Measurements from ENCODE around the gene TUBA1A.
"Not testable (repeated sequence)": the region's sequence is repeated elsewhere in the genome, so short reads cannot be mapped to it uniquely, and the experiment has no call there.

TUBA1A gene

DNA sequence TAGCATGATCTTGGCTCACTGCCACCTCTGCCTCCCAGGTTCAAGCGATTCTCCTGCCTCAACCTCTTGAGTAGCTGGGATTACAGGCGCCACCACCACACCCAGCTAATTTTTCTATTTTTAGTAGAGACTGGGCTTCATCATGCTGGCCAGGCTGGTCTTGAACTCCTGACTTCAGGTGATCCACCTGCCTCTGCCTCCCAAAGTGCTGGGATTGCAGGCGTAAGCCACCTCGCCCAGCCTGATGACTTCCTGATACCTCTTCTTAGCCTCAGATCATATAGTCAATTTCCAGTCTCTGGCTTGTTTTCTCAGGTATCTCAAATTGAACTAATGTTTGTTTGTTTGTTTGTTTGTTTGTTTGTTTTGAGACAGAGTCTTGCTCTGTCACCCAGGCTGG is 4.9 kb upstream of the TUBA1A start:
- not testable (repeated sequence) for H2BK5ac ChIP-seq (ENCODE audit: low read length); H3K9ac ChIP-seq (ENCODE audit: low read depth, low read length, poor library complexity); H3K18ac ChIP-seq (ENCODE audit: low read length); H4K91ac ChIP-seq (ENCODE audit: low read depth, low read length, poor library complexity); H3K4me3 ChIP-seq (ENCODE audit: low read length in 2 of 2); H3K4ac ChIP-seq (ENCODE audit: low read length); H3K23ac ChIP-seq (ENCODE audit: low read depth, low read length, poor library complexity); H3K79me1 ChIP-seq (ENCODE audit: low read depth, low read length); H3K27ac ChIP-seq (replicated peaks; ENCODE audit: low read length); H2BK15ac ChIP-seq (ENCODE audit: low read length); H3K36me3 ChIP-seq (replicated peaks in 1 of 2; ENCODE audit: control insufficient read depth in 2 of 2, insufficient read depth in 2 of 2, low read length in 2 of 2); H3K14ac ChIP-seq (ENCODE audit: low read length); H4K8ac ChIP-seq (ENCODE audit: low read depth, low read length); H2AFZ ChIP-seq (ENCODE audit: low read length); H3K9me3 ChIP-seq (replicated peaks in 1 of 2; ENCODE audit: control insufficient read depth in 2 of 2, insufficient read depth in 1 of 2, low read depth in 1 of 2, low read length in 2 of 2); DNase-seq (ENCODE audit: low spot score); H3K27me3 ChIP-seq (ENCODE audit: control insufficient read depth in 3 of 3, insufficient read depth in 3 of 3, low read depth in 1 of 3, low read length in 3 of 3); H2BK120ac ChIP-seq (ENCODE audit: low read depth, low read length); H2BK12ac ChIP-seq (ENCODE audit: low read length); H2AK5ac ChIP-seq (ENCODE audit: low read depth, low read length); H3K4me2 ChIP-seq (ENCODE audit: insufficient read depth, low read length, poor library complexity, severe bottlenecking)
- no CpG with 5 or more reads among the region's 4 CpGs for WGBS, 2 donors (ENCODE audit: extremely low coverage in 2 of 2, insufficient read length in 2 of 2, insufficient replicate concordance in 1 of 2)
- peaks cover 6 to 40% of the 10 kb centered on the region in 2 donors for H3K4me1 ChIP-seq (ENCODE audit: control insufficient read depth in 2 of 2, insufficient read depth in 1 of 2, low read depth in 1 of 2, low read length in 2 of 2)

DNA sequence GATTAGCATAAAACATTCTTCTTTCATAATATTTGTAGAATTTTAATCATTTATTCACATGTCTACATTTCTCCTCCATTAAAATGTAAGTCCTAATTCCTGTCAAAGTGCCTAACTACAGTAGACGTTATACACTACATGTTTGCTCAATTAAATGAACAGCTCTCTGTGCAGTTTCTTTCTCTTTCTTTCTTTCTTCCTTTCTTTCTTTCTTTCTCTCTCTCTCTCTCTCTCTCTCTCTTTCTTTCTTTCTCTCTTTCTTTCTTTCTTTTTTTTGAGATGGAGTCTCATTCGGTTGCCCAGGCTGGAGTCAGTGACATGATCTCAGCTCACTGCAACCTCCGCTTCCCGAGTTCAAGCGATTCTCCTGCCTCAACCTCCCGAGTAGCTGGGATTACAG is 2.6 kb upstream of the TUBA1A start:
- H3K27me3 ChIP-seq (ENCODE audit: control insufficient read depth in 3 of 3, insufficient read depth in 3 of 3, low read depth in 1 of 3, low read length in 3 of 3); DNase-seq (ENCODE audit: low spot score); H3K14ac ChIP-seq (ENCODE audit: low read length); H3K4me3 ChIP-seq (ENCODE audit: low read length in 2 of 2); H2AK5ac ChIP-seq (ENCODE audit: low read depth, low read length); H4K8ac ChIP-seq (ENCODE audit: low read depth, low read length); H3K27ac ChIP-seq (replicated peaks; ENCODE audit: low read length); H4K91ac ChIP-seq (ENCODE audit: low read depth, low read length, poor library complexity); H3K9ac ChIP-seq (ENCODE audit: low read depth, low read length, poor library complexity); H3K9me3 ChIP-seq (replicated peaks in 1 of 2; ENCODE audit: control insufficient read depth in 2 of 2, insufficient read depth in 1 of 2, low read depth in 1 of 2, low read length in 2 of 2); H2BK5ac ChIP-seq (ENCODE audit: low read length); H2AFZ ChIP-seq (ENCODE audit: low read length); H3K23ac ChIP-seq (ENCODE audit: low read depth, low read length, poor library complexity); H3K18ac ChIP-seq (ENCODE audit: low read length); H3K4me2 ChIP-seq (ENCODE audit: insufficient read depth, low read length, poor library complexity, severe bottlenecking); H2BK12ac ChIP-seq (ENCODE audit: low read length); H2BK15ac ChIP-seq (ENCODE audit: low read length); H3K4ac ChIP-seq (ENCODE audit: low read length); H2BK120ac ChIP-seq (ENCODE audit: low read depth, low read length); H3K79me1 ChIP-seq (ENCODE audit: low read depth, low read length): not testable (repeated sequence)
- WGBS, 2 donors (ENCODE audit: extremely low coverage in 2 of 2, insufficient read length in 2 of 2, insufficient replicate concordance in 1 of 2), result no CpG with 5 or more reads among the region's 6 CpGs
- H3K4me1 ChIP-seq (ENCODE audit: control insufficient read depth in 2 of 2, insufficient read depth in 1 of 2, low read depth in 1 of 2, low read length in 2 of 2), result peaks cover 3 to 26% of the 10 kb centered on the region in 2 donors
- peaks cover 3 to 12% of the 10 kb centered on the region in 2 donors for H3K36me3 ChIP-seq (replicated peaks in 1 of 2; ENCODE audit: control insufficient read depth in 2 of 2, insufficient read depth in 2 of 2, low read length in 2 of 2)

DNA sequence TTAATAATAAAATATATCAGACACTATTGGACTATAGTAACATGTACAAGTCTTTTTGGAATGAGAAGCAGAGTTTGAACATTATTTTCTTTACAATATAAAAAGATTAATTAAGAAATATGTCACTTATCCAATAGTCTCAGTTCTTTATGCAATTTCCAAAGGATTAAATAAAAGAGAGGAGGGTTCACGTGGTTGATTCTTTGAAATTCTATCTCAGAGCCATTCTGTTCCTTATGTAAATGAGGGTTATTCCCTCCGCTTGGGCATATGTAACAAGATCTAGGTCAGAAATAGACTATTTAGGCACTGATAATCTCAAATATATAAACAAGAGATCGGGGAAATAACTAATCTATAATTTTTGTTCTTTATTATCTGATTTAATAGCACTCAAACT is 2.1 kb upstream of the TUBA1A start:
- H2AK5ac ChIP-seq (ENCODE audit: low read depth, low read length), result no peak overlapping the region
- no peak overlapping the region for H3K27ac ChIP-seq (replicated peaks; ENCODE audit: low read length)
- no peak overlapping the region for H3K4ac ChIP-seq (ENCODE audit: low read length)
- H2BK5ac ChIP-seq (ENCODE audit: low read length), result no peak overlapping the region
- no peak overlapping the region for H3K14ac ChIP-seq (ENCODE audit: low read length)
- H3K18ac ChIP-seq (ENCODE audit: low read length), result no peak overlapping the region
- H2BK12ac ChIP-seq (ENCODE audit: low read length), result no peak overlapping the region
- H2AFZ ChIP-seq (ENCODE audit: low read length), result no peak overlapping the region
- H2BK15ac ChIP-seq (ENCODE audit: low read length), result no peak overlapping the region
- peaks cover 3 to 29% of the 10 kb centered on the region in 2 donors for H3K4me1 ChIP-seq (ENCODE audit: control insufficient read depth in 2 of 2, insufficient read depth in 1 of 2, low read depth in 1 of 2, low read length in 2 of 2)
- H2BK120ac ChIP-seq (ENCODE audit: low read depth, low read length), result no peak overlapping the region
- no peak overlapping the region for H3K4me3 ChIP-seq (ENCODE audit: low read length in 2 of 2)
- no peak overlapping the region for H4K91ac ChIP-seq (ENCODE audit: low read depth, low read length, poor library complexity)
- no CpG with 5 or more reads among the region's 3 CpGs for WGBS, 2 donors (ENCODE audit: extremely low coverage in 2 of 2, insufficient read length in 2 of 2, insufficient replicate concordance in 1 of 2)
- no peak overlapping the region for H3K4me2 ChIP-seq (ENCODE audit: insufficient read depth, low read length, poor library complexity, severe bottlenecking)
- no peak overlapping the region for H3K9ac ChIP-seq (ENCODE audit: low read depth, low read length, poor library complexity)
- H3K36me3 ChIP-seq (replicated peaks in 1 of 2; ENCODE audit: control insufficient read depth in 2 of 2, insufficient read depth in 2 of 2, low read length in 2 of 2), result peaks cover 7 to 17% of the 10 kb centered on the region in 2 donors
- peaks cover 10% of the 10 kb centered on the region for H3K79me1 ChIP-seq (ENCODE audit: low read depth, low read length)
- no peaks in the 10 kb centered on the region for H3K9me3 ChIP-seq (replicated peaks in 1 of 2; ENCODE audit: control insufficient read depth in 2 of 2, insufficient read depth in 1 of 2, low read depth in 1 of 2, low read length in 2 of 2)
- H3K23ac ChIP-seq (ENCODE audit: low read depth, low read length, poor library complexity), result no peak overlapping the region
- no peak overlapping the region for H4K8ac ChIP-seq (ENCODE audit: low read depth, low read length)
- DNase-seq (ENCODE audit: low spot score), result no peak
- H3K27me3 ChIP-seq (ENCODE audit: control insufficient read depth in 3 of 3, insufficient read depth in 3 of 3, low read depth in 1 of 3, low read length in 3 of 3), result no peaks in the 10 kb centered on the region

DNA sequence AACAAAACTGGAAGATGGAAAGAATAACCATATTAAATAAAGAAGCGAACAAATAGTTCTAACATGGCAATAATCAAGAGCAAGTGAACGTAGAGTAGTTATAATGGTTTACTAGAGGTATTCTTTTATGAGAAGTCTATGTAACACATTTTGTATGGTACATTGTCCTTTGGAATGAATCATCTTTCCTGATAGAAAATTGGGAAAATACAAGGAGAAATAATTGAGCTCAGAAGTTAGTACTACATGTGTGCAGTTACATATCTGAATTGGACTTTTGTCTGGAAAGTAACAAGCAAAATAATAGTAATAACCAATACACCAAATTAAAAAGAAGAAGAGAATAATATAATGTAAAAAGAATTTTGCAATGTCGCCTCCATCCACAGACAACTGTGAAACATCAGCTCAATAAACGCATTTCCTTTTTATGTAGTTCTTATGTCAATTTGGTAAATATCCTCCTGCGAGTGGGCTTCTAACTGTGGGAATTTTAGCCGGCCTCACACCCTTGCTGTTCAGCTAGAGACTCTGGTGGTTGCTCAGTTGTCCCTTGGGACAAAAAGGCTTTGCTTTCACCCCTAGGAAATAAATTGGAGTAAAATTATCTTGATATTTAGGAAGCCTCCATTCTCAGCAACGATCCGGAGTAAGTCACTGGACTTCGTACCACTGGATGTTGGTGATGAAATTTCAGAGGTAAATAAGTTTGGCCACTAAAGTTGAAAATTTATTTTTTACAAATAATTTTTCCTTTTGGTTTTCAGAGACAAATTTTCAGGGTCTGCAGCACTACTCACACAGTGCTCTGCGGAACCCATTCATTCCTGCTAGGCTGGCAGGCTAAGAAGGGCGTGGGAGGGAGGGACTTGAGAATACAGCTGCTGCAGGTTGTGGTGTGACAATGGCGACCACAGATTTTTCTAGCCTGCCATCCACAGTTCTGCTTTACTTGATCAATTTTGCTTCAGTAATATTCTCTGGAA is 1.1 kb upstream of the TUBA1A start:
- Histone ChIP-seq H2BK12ac (ENCODE audit: low read length) (no peak overlapping the region), H3K4me3 (ENCODE audit: low read length in 2 of 2) (peak overlapping the region in 1 of 2 donors; percentile 77)

More for the DNA sequence above, 1.1 kb upstream of the TUBA1A start:
- Histone ChIP-seq H3K4me2 (ENCODE audit: insufficient read depth, low read length, poor library complexity, severe bottlenecking) (no peak overlapping the region), H3K27me3 (ENCODE audit: control insufficient read depth in 3 of 3, insufficient read depth in 3 of 3, low read depth in 1 of 3, low read length in 3 of 3) (no peaks in the 10 kb centered on the region), H3K79me1 (ENCODE audit: low read depth, low read length) (peaks cover 13% of the 10 kb centered on the region), H3K14ac (ENCODE audit: low read length) (no peak overlapping the region), H2BK15ac (ENCODE audit: low read length) (no peak overlapping the region), H2BK5ac (ENCODE audit: low read length) (no peak overlapping the region), H3K4ac (ENCODE audit: low read length) (no peak overlapping the region), H2BK120ac (ENCODE audit: low read depth, low read length) (no peak overlapping the region), H3K27ac (replicated peaks; ENCODE audit: low read length) (peak overlapping the region; percentile 51), H3K4me1 (ENCODE audit: control insufficient read depth in 2 of 2, insufficient read depth in 1 of 2, low read depth in 1 of 2, low read length in 2 of 2) (peaks cover 3 to 24% of the 10 kb centered on the region in 2 donors), H3K9ac (ENCODE audit: low read depth, low read length, poor library complexity) (no peak overlapping the region), H2AK5ac (ENCODE audit: low read depth, low read length) (no peak overlapping the region), H3K9me3 (replicated peaks in 1 of 2; ENCODE audit: control insufficient read depth in 2 of 2, insufficient read depth in 1 of 2, low read depth in 1 of 2, low read length in 2 of 2) (no peaks in the 10 kb centered on the region), H3K18ac (ENCODE audit: low read length) (no peak overlapping the region), H4K91ac (ENCODE audit: low read depth, low read length, poor library complexity) (no peak overlapping the region), H3K36me3 (replicated peaks in 1 of 2; ENCODE audit: control insufficient read depth in 2 of 2, insufficient read depth in 2 of 2, low read length in 2 of 2) (peaks cover 10 to 27% of the 10 kb centered on the region in 2 donors), H2AFZ (ENCODE audit: low read length) (no peak overlapping the region), H4K8ac (ENCODE audit: low read depth, low read length) (no peak overlapping the region), H3K23ac (ENCODE audit: low read depth, low read length, poor library complexity) (no peak overlapping the region)
- DNase-seq (ENCODE audit: low spot score), result no peak
- no CpG with 5 or more reads among the region's 12 CpGs for WGBS, 2 donors (ENCODE audit: extremely low coverage in 2 of 2, insufficient read length in 2 of 2, insufficient replicate concordance in 1 of 2)

All from neuronal stem cell (in vitro differentiated cells).